T-helper 22 cell (primary cell): ENCODE measurements around the gene PLPP6.
"Not testable (repeated sequence)": the region's sequence is repeated elsewhere in the genome, so short reads cannot be mapped to it uniquely, and the experiment has no call there.

Experiments
- DNase-seq: peaks from one replicate; pipeline ENCODE4 v3.0.0-alpha.2; 2020; ENCODE audit warnings: low read depth

The PLPP6 gene

DNA sequence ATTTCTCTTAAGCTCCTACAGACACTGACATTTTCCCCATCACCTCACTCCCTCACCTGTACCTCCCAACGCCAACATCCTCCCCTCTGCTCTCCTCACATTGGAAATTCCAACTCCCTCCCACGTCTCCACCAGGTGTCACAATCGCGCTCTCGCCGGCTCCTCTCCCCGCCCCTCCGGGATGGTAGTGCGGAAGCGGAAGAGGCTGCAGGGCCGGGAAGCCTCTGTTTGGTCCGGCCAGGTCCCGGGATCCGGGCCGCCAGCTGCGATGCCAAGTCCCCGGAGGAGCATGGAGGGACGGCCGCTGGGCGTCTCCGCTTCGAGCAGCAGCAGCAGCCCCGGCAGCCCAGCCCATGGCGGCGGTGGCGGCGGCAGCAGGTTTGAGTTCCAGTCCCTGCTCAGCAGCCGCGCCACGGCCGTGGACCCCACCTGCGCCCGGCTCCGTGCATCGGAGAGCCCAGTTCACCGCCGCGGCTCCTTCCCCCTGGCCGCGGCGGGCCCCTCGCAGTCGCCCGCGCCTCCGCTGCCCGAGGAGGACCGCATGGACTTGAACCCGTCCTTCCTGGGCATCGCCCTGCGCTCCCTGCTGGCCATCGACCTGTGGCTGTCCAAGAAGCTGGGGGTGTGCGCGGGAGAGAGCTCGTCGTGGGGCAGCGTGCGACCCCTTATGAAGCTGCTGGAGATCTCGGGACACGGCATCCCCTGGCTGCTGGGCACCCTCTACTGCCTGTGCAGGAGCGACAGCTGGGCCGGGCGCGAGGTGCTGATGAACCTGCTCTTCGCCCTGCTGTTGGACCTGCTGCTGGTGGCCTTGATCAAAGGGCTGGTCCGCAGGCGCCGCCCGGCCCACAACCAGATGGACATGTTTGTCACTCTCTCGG lies at the start of gene PLPP6:
TSS of gene PLPP6 (plus strand) at position 187 of the 881 bp plus-strand sequence. CDS start at position 269, 82 bp downstream.
- DNase-seq: peak; percentile 73

GRCh38 chr9:4614627-4615026 lies 47.5 kb upstream of the PLPP6 start:
- no peak for DNase-seq

GRCh38 chr9:4615251-4615650 lies 46.8 kb upstream of the PLPP6 start:
- no peak for DNase-seq

DNA sequence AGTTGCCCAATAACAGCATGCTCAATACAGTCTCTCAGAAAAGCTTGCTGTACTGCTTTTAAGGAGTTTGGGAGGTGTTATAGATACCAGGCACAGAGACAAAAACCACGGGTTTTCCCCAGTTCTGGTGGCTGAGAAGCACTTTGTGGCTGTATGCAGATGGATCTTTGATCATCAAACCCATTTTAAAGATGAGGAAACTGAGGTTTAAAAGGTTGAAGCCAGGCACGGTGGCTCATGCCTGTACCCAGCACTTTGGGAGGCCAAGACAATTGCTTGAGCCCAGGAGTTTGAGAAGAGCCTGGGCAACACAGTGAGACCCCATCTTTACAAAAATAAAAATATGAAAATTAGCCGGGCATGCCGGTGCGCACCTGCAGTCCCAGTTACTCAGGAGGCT lies 46.3 kb upstream of the PLPP6 start:
- no peak for DNase-seq

DNA sequence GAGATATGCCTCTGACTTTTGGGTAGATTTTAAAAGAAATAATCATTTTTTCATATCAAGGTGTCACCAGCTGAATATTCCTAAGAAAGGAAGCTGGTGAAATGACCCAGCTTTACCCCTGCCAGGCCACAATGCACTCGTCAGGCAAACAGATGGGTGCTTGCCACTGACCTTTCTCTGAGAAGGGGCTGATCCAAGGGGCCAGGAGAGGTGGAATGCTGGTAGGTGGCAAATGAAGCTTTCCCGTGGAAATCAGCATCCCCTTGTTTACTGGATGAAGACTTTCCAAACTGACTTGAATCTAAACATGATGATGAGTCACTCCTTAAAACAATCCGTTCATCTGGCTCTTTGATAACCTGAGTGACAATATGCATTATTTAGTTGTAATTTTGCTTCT lies 44.3 kb upstream of the PLPP6 start:
- DNase-seq: no peak

GRCh38 chr9:4618700-4619099 lies 43.4 kb upstream of the PLPP6 start:
- no peak for DNase-seq

- no peak for DNase-seq
These were observed 41.9 kb upstream of the PLPP6 start for GRCh38 chr9:4620057-4620765.

DNA sequence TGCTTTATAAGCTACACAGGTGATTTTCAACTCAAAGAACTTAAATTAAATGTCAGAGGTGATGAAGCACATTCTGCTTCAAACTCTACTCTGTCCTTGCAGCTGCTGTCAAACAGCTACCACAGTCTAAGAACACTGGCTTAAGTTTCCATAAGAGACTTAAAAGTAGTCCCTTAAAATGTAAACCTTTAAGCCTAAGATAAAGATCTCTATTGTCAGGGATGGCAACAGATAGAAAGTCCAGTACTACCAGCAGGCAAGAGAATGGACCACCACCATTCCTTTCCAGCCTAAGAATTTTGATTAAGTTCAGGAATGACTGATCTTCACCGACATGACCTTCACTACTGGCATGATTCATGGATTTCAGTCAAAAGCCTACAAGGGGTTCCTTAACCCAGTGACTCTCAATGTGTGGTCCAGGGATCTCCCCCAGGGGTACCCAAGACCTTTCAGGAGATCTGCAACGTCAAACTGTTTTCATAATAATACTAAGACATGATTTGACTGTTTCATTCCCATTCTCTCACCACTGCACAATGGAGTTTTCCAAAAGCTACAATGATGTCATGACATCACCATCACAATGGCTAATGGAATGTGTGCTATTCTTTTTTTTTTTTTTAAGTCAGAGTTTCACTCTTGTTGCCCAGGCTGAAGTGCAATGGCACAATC lies 41.1 kb upstream of the PLPP6 start:
- DNase-seq: no peak

GRCh38 chr9:4622016-4622415 lies 40.1 kb upstream of the PLPP6 start:
- DNase-seq: no peak

GRCh38 chr9:4630836-4631235 lies 31.3 kb upstream of the PLPP6 start:
- no peak for DNase-seq

GRCh38 chr9:4638968-4639367 lies 23.1 kb upstream of the PLPP6 start:
- no peak for DNase-seq

GRCh38 chr9:4639420-4639819 lies 22.7 kb upstream of the PLPP6 start:
- DNase-seq: no peak

DNA sequence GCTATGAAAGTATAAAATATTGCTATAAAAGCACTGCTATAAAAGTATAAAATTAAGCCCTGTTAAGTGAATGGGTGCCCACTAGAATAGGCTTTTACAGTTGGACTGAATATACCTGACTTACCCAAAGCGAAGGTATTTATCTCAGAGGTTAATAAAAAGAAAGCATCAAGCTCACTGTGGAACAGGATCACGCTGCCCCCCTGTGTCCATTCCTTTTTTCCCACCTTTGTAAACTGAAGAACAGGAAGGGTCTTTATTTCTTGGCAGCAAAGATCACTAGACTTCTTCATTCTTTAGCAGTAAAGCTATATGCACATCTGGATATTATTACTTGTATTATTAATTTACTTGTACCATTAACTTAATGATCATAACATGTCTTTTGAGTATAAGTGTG lies 22.1 kb upstream of the PLPP6 start:
- DNase-seq: no peak

GRCh38 chr9:4642351-4642750 lies 19.7 kb upstream of the PLPP6 start:
- no peak for DNase-seq

DNA sequence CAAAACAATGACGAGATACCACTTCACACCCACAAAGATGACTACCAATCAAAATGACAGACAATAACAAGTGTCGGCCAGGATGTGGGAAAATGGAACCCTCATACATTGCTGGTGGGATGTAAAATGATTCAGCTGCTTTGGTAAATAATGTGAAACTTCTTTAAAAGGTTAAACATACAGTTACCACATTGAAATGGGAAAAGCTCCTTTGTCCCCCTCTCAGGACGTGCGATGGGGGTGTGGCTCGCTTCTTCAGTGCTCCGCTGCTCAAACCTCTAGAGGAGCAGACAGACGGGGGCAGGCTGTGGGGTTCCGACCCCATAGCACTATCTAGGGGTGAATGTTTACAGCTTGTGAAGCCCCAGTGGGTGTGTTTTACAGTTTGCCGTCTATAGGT lies 8.0 kb upstream of the PLPP6 start:
- DNase-seq: no peak

DNA sequence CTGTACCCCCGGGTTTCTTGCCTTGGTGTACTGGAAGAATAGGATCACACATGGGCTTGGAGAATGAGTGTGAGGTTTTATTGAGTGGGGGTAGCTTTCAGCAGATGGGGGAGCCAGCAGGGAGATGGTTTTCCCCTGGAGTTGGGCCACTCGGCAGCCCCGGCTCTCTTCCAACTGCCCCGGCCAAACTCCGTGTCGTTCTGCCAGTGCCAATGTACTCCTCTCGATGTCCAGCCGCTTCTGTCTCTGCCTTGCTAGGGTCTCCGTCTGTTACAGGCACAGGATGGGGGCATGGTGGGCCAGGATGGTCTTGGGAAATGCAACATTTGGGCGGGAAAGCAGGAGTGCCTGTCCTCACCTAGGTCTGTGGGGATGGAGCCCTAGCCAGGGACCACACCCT lies 7.6 kb upstream of the PLPP6 start:
- no peak for DNase-seq

DNA sequence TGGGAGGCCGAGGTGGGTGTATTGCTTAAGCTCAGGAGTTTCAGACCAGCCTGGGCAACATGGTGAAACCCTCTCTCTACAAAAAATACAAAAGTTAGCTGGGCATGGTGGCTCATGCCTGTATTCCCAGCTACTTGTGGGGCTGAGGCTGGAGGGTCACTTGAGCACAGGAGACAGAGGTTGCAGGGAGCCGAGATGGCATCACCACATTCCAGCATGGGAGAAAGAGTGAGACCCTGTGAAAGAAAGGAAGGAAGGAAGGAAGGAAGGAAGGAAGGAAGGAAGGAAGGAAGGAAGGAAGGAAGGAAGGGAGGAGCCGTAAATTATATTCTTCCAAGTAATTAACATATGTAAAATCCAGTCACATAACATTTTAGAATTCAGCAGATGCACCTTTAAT lies 5.9 kb upstream of the PLPP6 start:
- DNase-seq: not testable (repeated sequence)

GRCh38 chr9:4656621-4657020 lies 5.5 kb upstream of the PLPP6 start:
- no peak for DNase-seq

- DNase-seq: no peak
These were observed 4.5 kb upstream of the PLPP6 start for GRCh38 chr9:4657426-4658159.

- DNase-seq: not testable (repeated sequence)
These were observed 1.4 kb upstream of the PLPP6 start for GRCh38 chr9:4660665-4661064.

GRCh38 chr9:4661165-4661564 lies 929 bp upstream of the PLPP6 start:
- no peak for DNase-seq

DNA sequence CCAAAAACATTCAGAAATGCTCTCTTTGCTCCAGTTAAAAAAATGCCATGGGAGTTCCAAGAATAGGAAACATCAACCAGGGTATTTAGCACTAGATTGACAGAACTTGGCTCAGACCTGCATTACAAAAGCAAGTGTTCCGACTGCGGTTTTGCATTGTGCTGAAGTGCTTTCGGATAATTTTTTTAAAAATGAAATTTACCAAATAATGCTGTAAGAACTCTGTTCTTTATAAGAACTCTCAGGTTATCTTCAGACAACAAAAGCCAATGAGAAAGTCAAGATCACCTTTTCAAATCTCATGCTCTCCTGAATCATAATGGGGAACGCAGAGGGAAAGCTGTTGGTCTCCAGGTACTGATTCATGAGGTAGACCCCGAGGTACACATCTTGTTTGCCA lies 483 bp upstream of the PLPP6 start:
- no peak for DNase-seq
